SK-N-SH treated with all-trans-retinoic acid at 6 μM for 48 hours (cell line): ENCODE data around the gene LTBP2.

Experiments
- ATAC-seq: fragments of 200-7000 bp; cut with Tn5 transposase; 3 replicates; pipeline ENCODE4 v1.9.1; 2020; ENCODE audit warnings: mild to moderate bottlenecking, moderate library complexity
- ARNTL ChIP-seq: fragments of 450-650 bp; formaldehyde crosslinking; IDR thresholded peaks from 2 replicates; pipeline ENCODE4 v1.5.0; 2020; ENCODE audit warnings: low read depth, mild to moderate bottlenecking, moderate library complexity, borderline replicate concordance
- BACH2 ChIP-seq: fragments of 250-450 bp; sonication (Bioruptor Pico); IDR thresholded peaks from 2 replicates; pipeline ENCODE4 v1.9.0; 2021; ENCODE audit warnings: mild to moderate bottlenecking, borderline replicate concordance
- ESRRG ChIP-seq: fragments of 250-450 bp; sonication (Bioruptor Pico); IDR thresholded peaks from 2 replicates; pipeline ENCODE4 v1.6.1; 2021; ENCODE audit warnings: mild to moderate bottlenecking
- GLIS3 ChIP-seq: fragments of 250-450 bp; sonication (Bioruptor Pico); IDR thresholded peaks from 2 replicates; pipeline ENCODE4 v1.5.0; 2020; ENCODE audit warnings: mild to moderate bottlenecking, moderate library complexity
- OSR1 ChIP-seq: fragments of 250-450 bp; sonication (Bioruptor Pico); IDR thresholded peaks from 2 replicates; pipeline ENCODE4 v1.8.0; 2022; ENCODE audit warnings: moderate library complexity, mild to moderate bottlenecking, inconsistent platforms
- PPARA ChIP-seq: fragments of 250-450 bp; sonication (Bioruptor Pico); IDR thresholded peaks from 2 replicates; pipeline ENCODE4 v1.5.0; 2020; ENCODE audit warnings: mild to moderate bottlenecking, borderline replicate concordance
- RARB ChIP-seq: fragments of 250-450 bp; sonication (Bioruptor Pico); IDR thresholded peaks from 2 replicates; pipeline ENCODE4 v1.8.0; 2021; ENCODE audit warnings: mild to moderate bottlenecking, moderate library complexity
- SNAI2 ChIP-seq: fragments of 250-450 bp; sonication (Bioruptor Pico); IDR thresholded peaks from 2 replicates; pipeline ENCODE4 v1.5.0; 2020; ENCODE audit warnings: mild to moderate bottlenecking, moderate library complexity
- TOX ChIP-seq: fragments of 250-450 bp; sonication (Bioruptor Pico); IDR thresholded peaks from 2 replicates; pipeline ENCODE4 v1.8.0; 2021; ENCODE audit warnings: mild to moderate bottlenecking, moderate library complexity, borderline replicate concordance
- ZFP3 ChIP-seq: fragments of 250-450 bp; sonication (Bioruptor Pico); IDR thresholded peaks from 2 replicates; pipeline ENCODE4 v1.5.0; 2020; ENCODE audit warnings: mild to moderate bottlenecking, moderate library complexity
- ZFP30 ChIP-seq: fragments of 450-650 bp; formaldehyde crosslinking; IDR thresholded peaks from 2 replicates; pipeline ENCODE4 v1.5.0; 2022; ENCODE audit warnings: mild to moderate bottlenecking, moderate library complexity
- ZNF565 ChIP-seq: fragments of 450-650 bp; formaldehyde crosslinking; conservative IDR thresholded peaks from 2 replicates; pipeline ENCODE4 v1.5.0; 2020; ENCODE audit warnings: low read depth, mild to moderate bottlenecking, moderate library complexity
- ZNF70 ChIP-seq: fragments of 450-650 bp; formaldehyde crosslinking; IDR thresholded peaks from 2 replicates; pipeline ENCODE4 v1.5.0; 2020; ENCODE audit warnings: mild to moderate bottlenecking, moderate library complexity
- ZNF8 ChIP-seq: fragments of 450-650 bp; formaldehyde crosslinking; IDR thresholded peaks from 2 replicates; pipeline ENCODE4 v1.5.0; 2020; ENCODE audit warnings: mild to moderate bottlenecking, moderate library complexity
- TF ChIP-seq, protein P1 (sequence below): fragments of 250-450 bp; sonication (Bioruptor Pico); IDR thresholded peaks from 2 replicates; pipeline ENCODE4 v1.8.0; 2021; ENCODE audit warnings: low read depth, mild to moderate bottlenecking, moderate library complexity, borderline replicate concordance
- TF ChIP-seq, protein P2 (sequence below): fragments of 250-450 bp; sonication (Bioruptor Pico); IDR thresholded peaks from 2 replicates; pipeline ENCODE4 v1.5.1; 2020; ENCODE audit warnings: low read depth, mild to moderate bottlenecking, moderate library complexity
- TF ChIP-seq, protein P3 (sequence below): fragments of 250-450 bp; sonication (Bioruptor Pico); IDR thresholded peaks from 2 replicates; pipeline ENCODE4 v1.5.0; 2020; ENCODE audit warnings: mild to moderate bottlenecking, moderate library complexity
- TF ChIP-seq, protein P4 (sequence below): fragments of 250-450 bp; sonication (Bioruptor Pico); IDR thresholded peaks from 2 replicates; pipeline ENCODE4 v1.8.0; 2020; ENCODE audit warnings: mild to moderate bottlenecking, moderate library complexity, borderline replicate concordance

LTBP2 gene

DNA sequence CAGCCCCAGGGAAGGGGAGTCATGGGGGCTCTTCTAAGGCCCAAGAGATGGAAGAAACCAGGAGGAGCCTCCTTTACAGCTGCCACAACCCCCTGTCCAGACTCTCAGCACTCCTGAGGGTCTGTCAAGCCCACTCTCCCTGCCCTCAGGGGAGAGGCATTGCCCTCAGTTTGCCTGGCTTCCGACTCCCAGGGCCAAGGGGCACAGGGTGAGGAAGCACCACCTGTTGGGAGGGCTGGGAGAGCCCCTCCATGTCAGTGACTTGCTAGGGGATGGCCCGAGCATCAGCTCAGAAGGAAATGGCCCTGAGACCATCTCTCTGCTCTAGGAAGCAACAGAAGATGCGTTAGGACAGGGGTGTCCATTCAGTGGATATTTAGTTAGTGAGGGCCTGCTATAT lies 36.1 kb downstream of the LTBP2 start (continued):
- TF ChIP-seq, protein P1, sequence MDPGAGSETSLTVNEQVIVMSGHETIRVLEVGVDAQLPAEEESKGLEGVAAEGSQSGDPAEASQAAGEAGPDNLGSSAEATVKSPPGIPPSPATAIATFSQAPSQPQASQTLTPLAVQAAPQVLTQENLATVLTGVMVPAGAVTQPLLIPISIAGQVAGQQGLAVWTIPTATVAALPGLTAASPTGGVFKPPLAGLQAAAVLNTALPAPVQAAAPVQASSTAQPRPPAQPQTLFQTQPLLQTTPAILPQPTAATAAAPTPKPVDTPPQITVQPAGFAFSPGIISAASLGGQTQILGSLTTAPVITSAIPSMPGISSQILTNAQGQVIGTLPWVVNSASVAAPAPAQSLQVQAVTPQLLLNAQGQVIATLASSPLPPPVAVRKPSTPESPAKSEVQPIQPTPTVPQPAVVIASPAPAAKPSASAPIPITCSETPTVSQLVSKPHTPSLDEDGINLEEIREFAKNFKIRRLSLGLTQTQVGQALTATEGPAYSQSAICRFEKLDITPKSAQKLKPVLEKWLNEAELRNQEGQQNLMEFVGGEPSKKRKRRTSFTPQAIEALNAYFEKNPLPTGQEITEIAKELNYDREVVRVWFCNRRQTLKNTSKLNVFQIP (CRISPR knock-in tag), result no peak
- TF ChIP-seq ZNF565, result no peak
- no peak for TF ChIP-seq ZNF8 (CRISPR knock-in tag)
- no peak for TF ChIP-seq ARNTL (CRISPR knock-in tag)
- no peak for TF ChIP-seq ZNF70 (CRISPR knock-in tag)

DNA sequence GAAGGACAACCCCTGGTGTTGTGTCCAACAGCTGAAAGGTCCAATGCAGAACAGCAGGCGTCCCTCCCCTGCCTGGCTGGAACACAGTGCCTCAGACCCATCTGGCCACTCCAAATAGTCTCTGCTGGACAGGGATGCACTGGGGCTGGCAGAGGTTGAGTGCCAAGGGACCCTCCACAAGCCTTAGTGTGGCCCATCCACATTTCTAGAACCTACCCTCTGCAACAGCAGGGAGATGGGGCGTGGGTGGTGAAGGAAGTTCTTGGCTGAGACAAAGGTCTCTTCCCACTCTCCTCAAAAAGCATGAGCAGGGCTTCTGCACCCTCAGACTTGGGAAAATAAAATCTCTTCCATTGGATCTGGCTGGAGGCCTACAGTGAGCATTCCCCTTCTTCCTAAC lies 36.5 kb downstream of the LTBP2 start:
- TF ChIP-seq BACH2 (no peak), ZFP30 (CRISPR knock-in tag) (no peak)
- TF ChIP-seq, protein P2, sequence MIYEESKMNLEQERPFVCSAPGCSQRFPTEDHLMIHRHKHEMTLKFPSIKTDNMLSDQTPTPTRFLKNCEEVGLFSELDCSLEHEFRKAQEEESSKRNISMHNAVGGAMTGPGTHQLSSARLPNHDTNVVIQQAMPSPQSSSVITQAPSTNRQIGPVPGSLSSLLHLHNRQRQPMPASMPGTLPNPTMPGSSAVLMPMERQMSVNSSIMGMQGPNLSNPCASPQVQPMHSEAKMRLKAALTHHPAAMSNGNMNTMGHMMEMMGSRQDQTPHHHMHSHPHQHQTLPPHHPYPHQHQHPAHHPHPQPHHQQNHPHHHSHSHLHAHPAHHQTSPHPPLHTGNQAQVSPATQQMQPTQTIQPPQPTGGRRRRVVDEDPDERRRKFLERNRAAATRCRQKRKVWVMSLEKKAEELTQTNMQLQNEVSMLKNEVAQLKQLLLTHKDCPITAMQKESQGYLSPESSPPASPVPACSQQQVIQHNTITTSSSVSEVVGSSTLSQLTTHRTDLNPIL (CRISPR knock-in tag), result no peak
- ATAC-seq, result no peak

DNA sequence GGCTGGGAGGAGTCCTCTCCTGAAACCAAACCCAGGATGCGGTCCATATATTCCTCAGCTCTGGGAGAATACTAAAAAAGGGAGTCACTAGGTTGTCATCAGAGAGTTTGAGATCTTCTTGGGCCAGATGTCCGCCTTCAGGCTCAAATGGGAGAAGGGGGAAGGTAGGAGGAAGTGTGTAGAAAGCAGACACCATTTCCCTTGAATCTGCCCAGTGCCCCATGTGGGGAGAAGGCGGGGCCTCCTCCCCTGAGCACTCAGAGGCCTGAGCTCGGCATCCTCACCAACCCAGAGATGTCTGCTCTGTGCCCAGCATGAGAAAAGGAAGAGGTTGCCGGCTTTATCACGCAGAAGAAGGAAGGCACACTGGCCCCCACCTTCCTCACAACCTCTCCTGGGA lies 37.3 kb downstream of the LTBP2 start:
- ATAC-seq, result no peak
- no peak for TF ChIP-seq ZFP30 (CRISPR knock-in tag)
- no peak for TF ChIP-seq BACH2
- TF ChIP-seq OSR1 (CRISPR knock-in tag), result no peak
- TF ChIP-seq ARNTL (CRISPR knock-in tag), result no peak
- no peak for TF ChIP-seq GLIS3 (CRISPR knock-in tag)
- no peak for TF ChIP-seq ZNF70 (CRISPR knock-in tag)
- TF ChIP-seq SNAI2 (CRISPR knock-in tag), result no peak
- TF ChIP-seq, protein P1 (CRISPR knock-in tag), result no peak
- TF ChIP-seq, protein P3, sequence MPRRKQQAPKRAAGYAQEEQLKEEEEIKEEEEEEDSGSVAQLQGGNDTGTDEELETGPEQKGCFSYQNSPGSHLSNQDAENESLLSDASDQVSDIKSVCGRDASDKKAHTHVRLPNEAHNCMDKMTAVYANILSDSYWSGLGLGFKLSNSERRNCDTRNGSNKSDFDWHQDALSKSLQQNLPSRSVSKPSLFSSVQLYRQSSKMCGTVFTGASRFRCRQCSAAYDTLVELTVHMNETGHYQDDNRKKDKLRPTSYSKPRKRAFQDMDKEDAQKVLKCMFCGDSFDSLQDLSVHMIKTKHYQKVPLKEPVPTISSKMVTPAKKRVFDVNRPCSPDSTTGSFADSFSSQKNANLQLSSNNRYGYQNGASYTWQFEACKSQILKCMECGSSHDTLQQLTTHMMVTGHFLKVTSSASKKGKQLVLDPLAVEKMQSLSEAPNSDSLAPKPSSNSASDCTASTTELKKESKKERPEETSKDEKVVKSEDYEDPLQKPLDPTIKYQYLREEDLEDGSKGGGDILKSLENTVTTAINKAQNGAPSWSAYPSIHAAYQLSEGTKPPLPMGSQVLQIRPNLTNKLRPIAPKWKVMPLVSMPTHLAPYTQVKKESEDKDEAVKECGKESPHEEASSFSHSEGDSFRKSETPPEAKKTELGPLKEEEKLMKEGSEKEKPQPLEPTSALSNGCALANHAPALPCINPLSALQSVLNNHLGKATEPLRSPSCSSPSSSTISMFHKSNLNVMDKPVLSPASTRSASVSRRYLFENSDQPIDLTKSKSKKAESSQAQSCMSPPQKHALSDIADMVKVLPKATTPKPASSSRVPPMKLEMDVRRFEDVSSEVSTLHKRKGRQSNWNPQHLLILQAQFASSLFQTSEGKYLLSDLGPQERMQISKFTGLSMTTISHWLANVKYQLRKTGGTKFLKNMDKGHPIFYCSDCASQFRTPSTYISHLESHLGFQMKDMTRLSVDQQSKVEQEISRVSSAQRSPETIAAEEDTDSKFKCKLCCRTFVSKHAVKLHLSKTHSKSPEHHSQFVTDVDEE (CRISPR knock-in tag), result no peak
- no peak for TF ChIP-seq ZFP3 (CRISPR knock-in tag)
- TF ChIP-seq, protein P4, sequence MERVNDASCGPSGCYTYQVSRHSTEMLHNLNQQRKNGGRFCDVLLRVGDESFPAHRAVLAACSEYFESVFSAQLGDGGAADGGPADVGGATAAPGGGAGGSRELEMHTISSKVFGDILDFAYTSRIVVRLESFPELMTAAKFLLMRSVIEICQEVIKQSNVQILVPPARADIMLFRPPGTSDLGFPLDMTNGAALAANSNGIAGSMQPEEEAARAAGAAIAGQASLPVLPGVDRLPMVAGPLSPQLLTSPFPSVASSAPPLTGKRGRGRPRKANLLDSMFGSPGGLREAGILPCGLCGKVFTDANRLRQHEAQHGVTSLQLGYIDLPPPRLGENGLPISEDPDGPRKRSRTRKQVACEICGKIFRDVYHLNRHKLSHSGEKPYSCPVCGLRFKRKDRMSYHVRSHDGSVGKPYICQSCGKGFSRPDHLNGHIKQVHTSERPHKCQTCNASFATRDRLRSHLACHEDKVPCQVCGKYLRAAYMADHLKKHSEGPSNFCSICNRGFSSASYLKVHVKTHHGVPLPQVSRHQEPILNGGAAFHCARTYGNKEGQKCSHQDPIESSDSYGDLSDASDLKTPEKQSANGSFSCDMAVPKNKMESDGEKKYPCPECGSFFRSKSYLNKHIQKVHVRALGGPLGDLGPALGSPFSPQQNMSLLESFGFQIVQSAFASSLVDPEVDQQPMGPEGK (CRISPR knock-in tag), result no peak
- no peak for TF ChIP-seq PPARA (CRISPR knock-in tag)
- no peak for TF ChIP-seq TOX (CRISPR knock-in tag)

DNA sequence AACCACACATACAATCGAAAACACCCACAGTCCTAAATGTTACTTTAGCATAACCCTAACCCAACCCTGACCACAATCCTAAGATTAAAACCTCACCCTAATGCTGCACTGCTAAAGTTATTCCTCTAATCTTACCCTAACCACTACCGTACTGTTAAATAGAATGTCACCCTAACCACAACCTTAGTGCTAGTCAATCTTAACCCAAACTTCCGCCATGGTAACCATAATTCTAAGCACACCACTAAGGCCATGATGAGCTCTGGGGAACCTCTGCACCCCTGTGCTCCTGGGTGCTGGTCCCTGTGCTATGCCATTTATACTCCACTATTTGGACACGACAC lies 38.0 kb downstream of the LTBP2 start:
- TF ChIP-seq RARB (CRISPR knock-in tag) (no peak), GLIS3 (CRISPR knock-in tag) (no peak), ESRRG (CRISPR knock-in tag) (no peak), ZNF70 (CRISPR knock-in tag) (no peak), ZFP3 (CRISPR knock-in tag) (no peak)
- TF ChIP-seq, protein P3 (CRISPR knock-in tag), result no peak
- TF ChIP-seq, protein P4 (CRISPR knock-in tag), result no peak
- no peak for ATAC-seq
